Gastrocnemius medialis (tissue), 4 donors: ENCODE results near the gene GDPD5. TPM values are rescaled to one million over a fixed set of nuclear protein-coding genes. Genes with fewer than 3 reads are reported as not detected.

Experiments used
- ATAC-seq, 2 donors: fragments of 150-250 bp; one replicate each; pipeline ENCODE4 v1.9.1; 2016
- DNase-seq, 2 donors: peaks; one replicate each; pipeline ENCODE4 v3.0.0-alpha.2; 2019
- H3K27ac ChIP-seq, 4 donors: fragments of 200-600 bp; sonication (generic); 1 replicate in 1 of 4; 2 replicates in 3 of 4; pipeline ENCODE4 v1.5.1; 2016 to 2018; ENCODE audit warnings: mild to moderate bottlenecking in 2 of 4, moderate library complexity in 1 of 4
- H3K27me3 ChIP-seq, 3 donors: fragments of 200-600 bp; sonication (generic) in 2 of 3; 1 replicate in 1 of 3; 2 replicates in 2 of 3; pipeline versions ENCODE4 v1.5.1 to v1.6.0; 2016 to 2019; ENCODE audit warnings: mild to moderate bottlenecking in 1 of 3, moderate library complexity in 1 of 3
- H3K36me3 ChIP-seq, 2 donors: fragments of 200-600 bp; sonication (generic) in 1 of 2; one replicate each; pipeline ENCODE4 v1.5.1; 2017 to 2018
- H3K4me1 ChIP-seq, 2 donors: fragments of 200-600 bp; sonication (generic) in 1 of 2; one replicate each; pipeline ENCODE4 v1.5.1; 2016 to 2017; ENCODE audit warnings: mild to moderate bottlenecking in 2 of 2
- H3K4me3 ChIP-seq, 4 donors: fragments of 200-600 bp; sonication (generic) in 3 of 4; 1 replicate in 1 of 4; 2 replicates in 3 of 4; pipeline ENCODE4 v1.5.1; 2016 to 2019; ENCODE audit warnings: mild to moderate bottlenecking in 2 of 4
- H3K9me3 ChIP-seq, 3 donors: fragments of 200-600 bp; sonication (generic) in 2 of 3; 1 replicate in 1 of 3; 2 replicates in 2 of 3; pipeline ENCODE4 v1.5.1; 2016 to 2019
- POLR2A ChIP-seq, 2 donors: fragments of 450-650 bp; IDR thresholded peaks; one replicate each; pipeline ENCODE4 v1.6.1; 2017; ENCODE audit warnings: antibody characterized with exemption in 2 of 2, mild to moderate bottlenecking in 2 of 2, moderate library complexity in 2 of 2
- in situ Hi-C, 4 donors: fragments of 200-750 bp; cut with MboI; loops; one replicate each; pipeline versions ENCODE4 v1.15.0 to v1.8.0; 2017; ENCODE audit warnings: low sequenced_read_pairs in 4 of 4
- intact Hi-C: fragments of 100-400 bp; cut with DNase I; formaldehyde crosslinking; loops from one replicate; pipeline ENCODE4 v1.15.1; 2023; ENCODE audit warnings: low total_unique reads
- total RNA-seq, 4 donors: library from RNA; depleted of rRNA; stranded (reverse); fragments of >200 nt; gene quantifications; one replicate each; pipeline versions ENCODE4 v1.1.0 to v1.2.3, GENCODE V29; 2016
- TF ChIP-seq, protein P1 (sequence below), 5 experiments: fragments of 450-650 bp in 3 of 5; fragments of 200-600 bp in 2 of 5; sonication (generic) in 2 of 5; IDR thresholded peaks in 4 of 5; conservative IDR thresholded peaks in 1 of 5; 1 replicate in 4 of 5; 2 replicates in 1 of 5; pipeline ENCODE4 v1.5.1; 2016 to 2019; ENCODE audit warnings: antibody characterized with exemption in 5 of 5, mild to moderate bottlenecking in 3 of 5, moderate library complexity in 3 of 5

Gene GDPD5
- total RNA-seq, 4 donors from 2014 or later: 5.6 to 12.6 (median 11.2) TPM

DNA sequence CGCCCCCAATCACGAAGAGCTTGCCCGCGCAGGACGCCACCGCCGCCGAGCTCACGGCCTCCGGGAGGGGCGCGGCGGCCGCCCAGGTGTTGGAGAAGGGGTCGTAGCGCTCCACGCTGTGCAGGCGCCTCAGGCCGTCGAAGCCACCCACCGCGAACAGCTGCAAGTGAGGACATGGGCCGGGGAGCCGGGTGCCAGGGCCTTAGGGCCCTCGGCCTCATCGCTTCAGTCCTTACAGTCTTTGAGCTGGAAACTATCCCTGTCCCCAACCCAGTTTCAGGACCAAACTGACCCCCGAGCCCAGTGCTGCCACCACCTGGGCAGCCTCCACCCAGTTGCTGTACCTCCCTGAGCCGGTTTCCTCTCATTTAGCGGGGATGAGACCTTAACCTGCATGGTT lies 100.3 kb downstream of the GDPD5 start:
- H3K36me3 ChIP-seq: no peaks in the 10 kb centered on the region
- peaks cover 12 to 17% (median 12%) of the 10 kb centered on the region in 3 donors for H3K27me3 ChIP-seq
- TF ChIP-seq, protein P1, sequence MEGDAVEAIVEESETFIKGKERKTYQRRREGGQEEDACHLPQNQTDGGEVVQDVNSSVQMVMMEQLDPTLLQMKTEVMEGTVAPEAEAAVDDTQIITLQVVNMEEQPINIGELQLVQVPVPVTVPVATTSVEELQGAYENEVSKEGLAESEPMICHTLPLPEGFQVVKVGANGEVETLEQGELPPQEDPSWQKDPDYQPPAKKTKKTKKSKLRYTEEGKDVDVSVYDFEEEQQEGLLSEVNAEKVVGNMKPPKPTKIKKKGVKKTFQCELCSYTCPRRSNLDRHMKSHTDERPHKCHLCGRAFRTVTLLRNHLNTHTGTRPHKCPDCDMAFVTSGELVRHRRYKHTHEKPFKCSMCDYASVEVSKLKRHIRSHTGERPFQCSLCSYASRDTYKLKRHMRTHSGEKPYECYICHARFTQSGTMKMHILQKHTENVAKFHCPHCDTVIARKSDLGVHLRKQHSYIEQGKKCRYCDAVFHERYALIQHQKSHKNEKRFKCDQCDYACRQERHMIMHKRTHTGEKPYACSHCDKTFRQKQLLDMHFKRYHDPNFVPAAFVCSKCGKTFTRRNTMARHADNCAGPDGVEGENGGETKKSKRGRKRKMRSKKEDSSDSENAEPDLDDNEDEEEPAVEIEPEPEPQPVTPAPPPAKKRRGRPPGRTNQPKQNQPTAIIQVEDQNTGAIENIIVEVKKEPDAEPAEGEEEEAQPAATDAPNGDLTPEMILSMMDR (IDR thresholded peaks at IDR 0.05 in 4 of 5, conservative IDR thresholded peaks at IDR 0.05 in 1 of 5): peak in 1 of 5 experiments; percentile 24
- no peak for TF ChIP-seq POLR2A (IDR thresholded peaks at IDR 0.05)
- no peak overlapping the region for H3K4me3 ChIP-seq
- no peak for DNase-seq
- no peak overlapping the region for H3K27ac ChIP-seq
- no peak for ATAC-seq
- no peaks in the 10 kb centered on the region for H3K9me3 ChIP-seq
- intact Hi-C loops (no loop called here), in situ Hi-C loops (no loop called here)
- H3K4me1 ChIP-seq: peaks cover under 1 to 7% of the 10 kb centered on the region in 2 donors

DNA sequence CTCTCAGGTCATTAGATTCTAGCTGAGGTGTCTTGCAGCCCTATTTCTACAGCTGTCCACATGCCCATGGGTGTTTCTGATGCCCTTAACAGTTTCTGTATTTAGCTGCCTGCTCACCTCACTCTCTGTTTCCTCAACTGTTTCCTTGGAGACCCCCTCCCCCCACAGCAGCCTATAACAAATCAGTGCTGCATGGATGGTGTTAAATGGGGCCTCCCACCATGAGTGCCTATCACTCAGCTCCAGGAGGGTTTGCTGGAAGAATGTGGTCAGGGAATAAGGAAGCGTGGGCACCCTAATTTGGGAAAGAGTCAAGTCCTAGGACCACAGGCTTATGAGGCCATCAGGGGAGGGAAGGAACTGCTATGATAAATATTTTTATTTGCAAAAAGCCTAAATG lies 101.3 kb downstream of the GDPD5 start:
- DNase-seq (no peak), ATAC-seq (no peak)
- Histone ChIP-seq H3K36me3 (no peaks in the 10 kb centered on the region), H3K27ac (no peak overlapping the region), H3K9me3 (no peaks in the 10 kb centered on the region), H3K4me1 (peaks cover 0 to 7% of the 10 kb centered on the region in 2 donors), H3K27me3 (peaks cover 7 to 13% (median 8%) of the 10 kb centered on the region in 3 donors), H3K4me3 (no peak overlapping the region)
- in situ Hi-C loops (no loop called here), intact Hi-C loops (no loop called here)
- TF ChIP-seq POLR2A (IDR thresholded peaks at IDR 0.05): no peak
- TF ChIP-seq, protein P1 (IDR thresholded peaks at IDR 0.05 in 4 of 5, conservative IDR thresholded peaks at IDR 0.05 in 1 of 5): no peak

DNA sequence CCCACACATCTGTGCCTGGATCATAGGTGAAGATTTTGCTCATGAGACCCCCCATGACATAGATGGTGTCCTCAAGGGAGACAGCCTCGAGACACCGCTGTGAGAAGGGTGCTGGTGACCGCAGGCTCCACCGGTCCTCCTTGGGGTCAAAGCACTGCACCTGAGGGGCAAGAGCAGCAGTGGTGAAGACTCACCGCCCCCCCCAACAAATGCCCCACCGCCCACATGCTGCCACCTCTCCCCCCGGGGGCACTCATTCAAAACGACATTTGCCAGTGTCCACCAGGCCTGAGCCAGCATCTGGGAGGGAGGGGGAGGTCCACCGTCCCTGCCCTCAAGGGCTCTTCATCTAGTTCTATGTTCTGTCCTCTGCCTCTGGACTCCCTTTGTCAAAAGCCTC lies 102.0 kb downstream of the GDPD5 start:
- H3K9me3 ChIP-seq: no peaks in the 10 kb centered on the region
- peaks cover 0 to 7% of the 10 kb centered on the region in 2 donors for H3K4me1 ChIP-seq
- no peak for TF ChIP-seq POLR2A (IDR thresholded peaks at IDR 0.05)
- DNase-seq (no peak), ATAC-seq (no peak)
- in situ Hi-C loops: no loop called here
- no peak overlapping the region for H3K27ac ChIP-seq
- H3K36me3 ChIP-seq: no peaks in the 10 kb centered on the region
- no peak overlapping the region for H3K4me3 ChIP-seq
- peaks cover 0 to 7% (median 1%) of the 10 kb centered on the region in 3 donors for H3K27me3 ChIP-seq
- intact Hi-C loops: no loop called here

DNA sequence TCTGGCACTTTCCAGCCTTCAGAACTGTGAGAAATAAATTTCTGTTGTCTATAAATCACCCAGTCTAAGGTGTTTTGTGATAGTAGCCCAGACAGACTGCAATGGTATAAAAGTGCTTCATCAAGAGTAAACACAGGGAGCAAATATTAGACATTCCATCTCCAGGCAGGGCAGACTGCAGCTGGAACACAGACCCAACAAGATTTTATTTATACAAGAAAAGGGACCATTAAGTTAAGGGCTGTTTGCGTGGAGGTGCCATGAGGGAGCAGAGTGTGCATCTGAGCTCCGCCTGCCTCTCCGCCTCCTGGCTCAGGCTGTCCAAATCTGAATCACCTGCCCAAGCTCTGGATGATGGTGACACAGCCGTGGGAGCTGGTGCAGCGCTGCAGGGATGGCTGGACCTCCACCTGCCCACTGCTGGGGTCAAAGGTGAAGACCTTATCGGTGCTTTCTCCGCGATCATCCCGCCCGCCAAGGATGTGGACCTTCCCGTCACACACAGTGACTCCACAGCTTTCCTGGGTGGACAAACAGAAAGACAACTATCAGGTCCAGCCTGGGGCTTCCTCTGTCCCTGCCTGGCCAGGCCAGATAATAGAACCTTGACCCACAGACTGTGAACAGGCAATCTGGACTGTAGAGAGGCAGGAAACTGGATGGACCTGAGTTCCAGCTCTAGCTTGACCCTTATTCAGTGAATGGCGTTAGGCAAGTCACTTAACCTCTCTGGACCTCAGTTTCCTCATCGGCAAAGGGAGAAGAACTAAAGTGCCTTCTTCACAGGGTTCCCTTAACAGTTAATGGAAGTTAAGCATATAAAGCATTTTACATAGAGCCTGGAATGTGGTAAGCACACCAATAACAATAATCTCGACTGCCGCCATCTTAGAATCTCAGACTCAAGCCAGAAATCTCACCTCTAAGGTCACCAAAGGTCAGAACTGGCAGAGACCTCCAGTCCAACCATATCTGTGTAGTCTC lies 103.2 kb downstream of the GDPD5 start:
- in situ Hi-C loops: no loop called here
- ATAC-seq: no peak

DNA sequence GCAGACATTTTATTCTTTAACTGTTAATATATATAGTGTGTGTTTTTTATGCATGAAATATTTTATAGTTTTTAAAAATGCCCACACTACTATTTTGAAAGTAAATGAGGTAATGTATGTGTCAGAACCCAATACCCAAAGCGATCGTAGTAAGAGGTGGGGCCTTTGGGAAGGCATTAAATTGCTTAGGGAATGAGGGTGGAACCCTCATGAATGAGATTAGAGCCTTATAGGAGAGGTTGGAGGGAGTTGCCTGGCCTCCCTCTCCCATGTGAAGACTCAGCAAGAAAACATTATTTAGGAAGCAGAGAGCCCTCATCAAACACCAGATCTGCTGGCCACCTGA lies 103.9 kb downstream of the GDPD5 start:
- Histone ChIP-seq H3K27me3 (no peaks in the 10 kb centered on the region), H3K27ac (no peak overlapping the region), H3K9me3 (no peaks in the 10 kb centered on the region), H3K4me3 (no peak overlapping the region), H3K36me3 (no peaks in the 10 kb centered on the region), H3K4me1 (no peaks in the 10 kb centered on the region)
- in situ Hi-C loops: no loop called here
- TF ChIP-seq, protein P1 (IDR thresholded peaks at IDR 0.05 in 4 of 5, conservative IDR thresholded peaks at IDR 0.05 in 1 of 5): no peak
- no peak for TF ChIP-seq POLR2A (IDR thresholded peaks at IDR 0.05)
- ATAC-seq: no peak
- intact Hi-C loops: no loop called here
- no peak for DNase-seq

More for the DNA sequence above, 103.2 kb downstream of the GDPD5 start:
- Histone ChIP-seq H3K27ac (no peak overlapping the region), H3K36me3 (no peaks in the 10 kb centered on the region), H3K4me1 (peaks cover 0 to 3% of the 10 kb centered on the region in 2 donors), H3K9me3 (no peaks in the 10 kb centered on the region), H3K4me3 (no peak overlapping the region), H3K27me3 (no peaks in the 10 kb centered on the region)
- intact Hi-C loops: no loop called here
- DNase-seq: no peak
- TF ChIP-seq POLR2A (IDR thresholded peaks at IDR 0.05): no peak
- TF ChIP-seq, protein P1 (IDR thresholded peaks at IDR 0.05 in 4 of 5, conservative IDR thresholded peaks at IDR 0.05 in 1 of 5): no peak
